Measurements from ENCODE around the gene EHD3. TPM values are rescaled to one million over a fixed set of nuclear protein-coding genes. Genes with fewer than 3 reads are reported as not detected.

The EHD3 gene
- total and polyA plus RNA-seq, 2 of the 4 experiments (the other 2 are of a cell fraction) = 29.1 to 39.8 TPM

DNA sequence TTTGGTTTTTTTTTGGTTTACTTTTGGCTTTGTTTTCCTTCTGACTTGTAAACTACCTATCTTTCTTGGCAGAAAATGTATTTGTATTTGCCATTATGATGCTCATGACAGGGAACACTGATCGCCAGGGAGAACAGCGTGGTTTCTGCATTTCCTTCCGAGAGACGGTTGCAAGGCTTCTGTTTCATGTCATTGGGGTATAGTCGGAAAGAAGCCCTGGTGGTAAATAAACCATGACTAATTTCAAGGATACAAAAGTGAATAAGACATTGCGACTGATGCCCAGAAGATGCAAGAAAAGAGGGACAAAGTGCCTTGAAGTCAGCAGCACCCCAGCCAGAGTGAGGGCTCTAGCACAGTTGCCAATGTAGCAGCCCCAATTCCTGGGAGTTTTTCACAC lies 12.4 kb upstream of the EHD3 start:
- no peak for DNase-seq
- Histone ChIP-seq H3K9me1 (ENCODE audit: insufficient read depth, low read length) (no peaks in the 10 kb centered on the region), H3K56ac (ENCODE audit: extremely low read depth, insufficient read depth, low read length) (no peak overlapping the region), H2AK5ac (ENCODE audit: low read depth, low read length) (no peak overlapping the region), H3K4me2 (ENCODE audit: low read depth, low read length) (no peak overlapping the region), H3K27ac (ENCODE audit: insufficient read depth, low read length) (no peak overlapping the region), H3K36me3 (ENCODE audit: control insufficient read depth, insufficient read depth, low read length) (no peaks in the 10 kb centered on the region), H3K4me3 (ENCODE audit: insufficient read depth, low read depth, low read length) (no peak overlapping the region), H3K4ac (ENCODE audit: low read depth, low read length) (no peak overlapping the region), H2BK20ac (ENCODE audit: low read depth, low read length) (no peak overlapping the region), H4K5ac (ENCODE audit: low read depth, low read length) (no peak overlapping the region), H2BK120ac (ENCODE audit: low read depth, low read length) (no peak overlapping the region), H2AFZ (replicated peaks; ENCODE audit: low read length, poor library complexity) (no peak overlapping the region), H3K9me3 (ENCODE audit: control insufficient read depth, insufficient read depth, low read length) (no peaks in the 10 kb centered on the region), H4K91ac (ENCODE audit: insufficient read depth, low read depth, low read length) (no peak overlapping the region), H3K4me1 (ENCODE audit: control insufficient read depth, insufficient read depth, low read length) (no peaks in the 10 kb centered on the region), H3K79me1 (ENCODE audit: low read depth in 1 of 2, low read length in 2 of 2) (no peaks in the 10 kb centered on the region), H3K23ac (ENCODE audit: low read depth, low read length) (no peak overlapping the region), H3K18ac (ENCODE audit: low read depth, low read length) (no peak overlapping the region), H2BK15ac (ENCODE audit: low read depth, low read length) (no peak overlapping the region), H3K27me3 (ENCODE audit: control insufficient read depth, insufficient read depth, low read length) (peaks cover 33% of the 10 kb centered on the region), H2AK9ac (replicated peaks; ENCODE audit: low read depth, low read length, poor library complexity) (no peak overlapping the region), H3K9ac (ENCODE audit: low read depth, low read length) (no peak overlapping the region), H2BK5ac (ENCODE audit: low read depth, low read length, poor library complexity, severe bottlenecking) (no peak overlapping the region), H3K14ac (replicated peaks; ENCODE audit: low read depth, low read length) (no peak overlapping the region), H4K8ac (ENCODE audit: low read depth in 2 of 2, low read length in 2 of 2) (no peak overlapping the region), H4K20me1 (ENCODE audit: insufficient read depth, low read length) (no peaks in the 10 kb centered on the region)
- in situ Hi-C loops (cut with MboI; ENCODE audit: low sequenced_read_pairs) (no loop called here), dilution Hi-C loops (cut with HindIII; ENCODE audit: low sequenced_read_pairs, unreplicated experiment) (no loop called here), intact Hi-C loops (cut with micrococcal nuclease) (no loop called here)
- WGBS, 2 experiments (ENCODE audit: extremely low coverage in 2 of 2, insufficient read length in 1 of 2) = 84% methylated on average over 4 of the region's 6 CpGs; no CpG with 5 or more reads in 1 of the 2 experiments
- ChIA-PET CTCF (no interaction called here), POLR2A (ENCODE audit: unreplicated experiment) (no interaction called here)
- TF ChIP-seq, protein P1, sequence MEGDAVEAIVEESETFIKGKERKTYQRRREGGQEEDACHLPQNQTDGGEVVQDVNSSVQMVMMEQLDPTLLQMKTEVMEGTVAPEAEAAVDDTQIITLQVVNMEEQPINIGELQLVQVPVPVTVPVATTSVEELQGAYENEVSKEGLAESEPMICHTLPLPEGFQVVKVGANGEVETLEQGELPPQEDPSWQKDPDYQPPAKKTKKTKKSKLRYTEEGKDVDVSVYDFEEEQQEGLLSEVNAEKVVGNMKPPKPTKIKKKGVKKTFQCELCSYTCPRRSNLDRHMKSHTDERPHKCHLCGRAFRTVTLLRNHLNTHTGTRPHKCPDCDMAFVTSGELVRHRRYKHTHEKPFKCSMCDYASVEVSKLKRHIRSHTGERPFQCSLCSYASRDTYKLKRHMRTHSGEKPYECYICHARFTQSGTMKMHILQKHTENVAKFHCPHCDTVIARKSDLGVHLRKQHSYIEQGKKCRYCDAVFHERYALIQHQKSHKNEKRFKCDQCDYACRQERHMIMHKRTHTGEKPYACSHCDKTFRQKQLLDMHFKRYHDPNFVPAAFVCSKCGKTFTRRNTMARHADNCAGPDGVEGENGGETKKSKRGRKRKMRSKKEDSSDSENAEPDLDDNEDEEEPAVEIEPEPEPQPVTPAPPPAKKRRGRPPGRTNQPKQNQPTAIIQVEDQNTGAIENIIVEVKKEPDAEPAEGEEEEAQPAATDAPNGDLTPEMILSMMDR (conservative IDR thresholded peaks at IDR 0.05; ENCODE audit: low read depth, low read length) = no peak
- no peak for TF ChIP-seq BHLHE40 (IDR thresholded peaks at IDR 0.05; ENCODE audit: low read depth, low read length)
- no peak for TF ChIP-seq CEBPB (IDR thresholded peaks at IDR 0.05; ENCODE audit: low read depth, low read length)
- no peak for TF ChIP-seq POLR2A (IDR thresholded peaks at IDR 0.05; ENCODE audit: low read depth, low read length)
- no peak for TF ChIP-seq MAZ (IDR thresholded peaks at IDR 0.05; ENCODE audit: borderline replicate concordance, low read depth, low read length)
- TF ChIP-seq ELK1 (IDR thresholded peaks at IDR 0.05; ENCODE audit: borderline replicate concordance, low read depth, low read length) = no peak
- TF ChIP-seq CHD1 (IDR thresholded peaks at IDR 0.05; ENCODE audit: low read depth, low read length) = no peak
- TF ChIP-seq SMC3 (IDR thresholded peaks at IDR 0.05; ENCODE audit: low read depth, low read length) = no peak
- TF ChIP-seq NFE2L2 (IDR thresholded peaks at IDR 0.05; ENCODE audit: low read depth, low read length) = no peak
- TF ChIP-seq MAFK (IDR thresholded peaks at IDR 0.05; ENCODE audit: low read depth, low read length) = no peak
- TF ChIP-seq FOS (IDR thresholded peaks at IDR 0.05; ENCODE audit: low read depth, low read length) = no peak
- TF ChIP-seq RAD21 (IDR thresholded peaks at IDR 0.05; ENCODE audit: low read length) = no peak
- TF ChIP-seq RFX5 (IDR thresholded peaks at IDR 0.05; ENCODE audit: low read depth, low read length) = no peak
- TF ChIP-seq USF2 (IDR thresholded peaks at IDR 0.05; ENCODE audit: low read depth, low read length) = no peak
- TF ChIP-seq MXI1 (IDR thresholded peaks at IDR 0.05; ENCODE audit: borderline replicate concordance, low read depth, low read length) = no peak
- no peak for ATAC-seq (ENCODE audit: low read depth)
- no TSS peak for BruUV-seq (replicated peaks)
